AG04450 (cell line): ENCODE data around the gene NPL. TPM values are rescaled to one million over a fixed set of nuclear protein-coding genes. Genes with fewer than 3 reads are reported as not detected.

Experiments
- CTCF ChIA-PET: fragments of 300-600, 350-600 bp; formaldehyde crosslinking; extraction: SDS; loops from one replicate; lab custom pipeline; 2022; ENCODE audit warnings: antibody characterized with exemption, inconsistent platforms; lab: Charles Lee
- POLR2A ChIA-PET: fragments of 350-600 bp; formaldehyde crosslinking; extraction: SDS; loops from one replicate; lab custom pipeline; 2021; ENCODE audit warnings: antibody characterized with exemption, inconsistent platforms; lab: Yijun Ruan, JAX
- DNase-seq: peaks from one replicate; pipeline ENCODE4 v3.0.0-alpha.2; 2011; ENCODE audit warnings: low read depth, low spot score
- H3K27ac ChIP-seq: one replicate; pipeline ENCODE4 v1.5.1; 2012; ENCODE audit warnings: low read depth, low read length, control low read depth
- H3K27me3 ChIP-seq: one replicate; pipeline ENCODE4 v1.6.0; 2012; ENCODE audit warnings: low read length; ENCODE audit not compliant: control insufficient read depth, insufficient read depth
- H3K4me3 ChIP-seq: 2 replicates; pipeline ENCODE4 v1.5.1; 2011; ENCODE audit warnings: mild to moderate bottlenecking, low read depth, low read length, control low read depth
- H3K9me3 ChIP-seq: 2 replicates; pipeline ENCODE4 v1.5.1; 2012; ENCODE audit warnings: low read length; ENCODE audit not compliant: control insufficient read depth, insufficient read depth
- polyA plus RNA-seq: library from polyadenylated mRNA; depleted of rRNA; stranded (reverse); fragments of >200 nt; gene quantifications from 2 replicates; pipeline ENCODE4 v1.2.3, GENCODE V29; 2011
- TF ChIP-seq, protein P1 (sequence below): IDR thresholded peaks from 2 replicates; pipeline ENCODE4 v1.5.1; 2011; ENCODE audit warnings: low read depth, low read length, control low read depth, inconsistent platforms

The NPL gene
- polyA plus RNA-seq, 1 experiment = 0.55 TPM

DNA sequence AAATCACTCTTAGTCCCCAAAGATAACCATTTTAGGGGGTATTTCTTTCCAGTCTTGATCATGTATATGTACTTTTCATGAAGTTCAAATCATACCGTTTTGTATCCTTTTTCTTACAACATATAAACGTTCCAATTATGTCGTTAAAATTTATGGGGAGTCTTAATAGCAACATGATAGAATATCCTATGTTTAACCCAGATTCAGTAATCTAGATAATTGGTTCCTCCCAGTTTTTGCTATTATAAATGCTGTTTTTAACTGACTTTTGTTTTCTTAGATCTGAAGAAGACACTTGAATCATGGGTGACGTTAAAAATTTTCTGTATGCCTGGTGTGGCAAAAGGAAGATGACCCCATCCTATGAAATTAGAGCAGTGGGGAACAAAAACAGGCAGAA, 52.7 kb downstream of the NPL start:
- H3K4me3 ChIP-seq = no peak overlapping the region; the same call in 1 of the 2 replicates
- POLR2A ChIA-PET = interaction anchor here (0.7 kb wide), 1 partner anchor 12 kb away, joined by 4 read pairs; no protein-coding TSS in a partner anchor
- TF ChIP-seq, protein P1, sequence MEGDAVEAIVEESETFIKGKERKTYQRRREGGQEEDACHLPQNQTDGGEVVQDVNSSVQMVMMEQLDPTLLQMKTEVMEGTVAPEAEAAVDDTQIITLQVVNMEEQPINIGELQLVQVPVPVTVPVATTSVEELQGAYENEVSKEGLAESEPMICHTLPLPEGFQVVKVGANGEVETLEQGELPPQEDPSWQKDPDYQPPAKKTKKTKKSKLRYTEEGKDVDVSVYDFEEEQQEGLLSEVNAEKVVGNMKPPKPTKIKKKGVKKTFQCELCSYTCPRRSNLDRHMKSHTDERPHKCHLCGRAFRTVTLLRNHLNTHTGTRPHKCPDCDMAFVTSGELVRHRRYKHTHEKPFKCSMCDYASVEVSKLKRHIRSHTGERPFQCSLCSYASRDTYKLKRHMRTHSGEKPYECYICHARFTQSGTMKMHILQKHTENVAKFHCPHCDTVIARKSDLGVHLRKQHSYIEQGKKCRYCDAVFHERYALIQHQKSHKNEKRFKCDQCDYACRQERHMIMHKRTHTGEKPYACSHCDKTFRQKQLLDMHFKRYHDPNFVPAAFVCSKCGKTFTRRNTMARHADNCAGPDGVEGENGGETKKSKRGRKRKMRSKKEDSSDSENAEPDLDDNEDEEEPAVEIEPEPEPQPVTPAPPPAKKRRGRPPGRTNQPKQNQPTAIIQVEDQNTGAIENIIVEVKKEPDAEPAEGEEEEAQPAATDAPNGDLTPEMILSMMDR = no peak
- H3K9me3 ChIP-seq = no peaks in the 10 kb centered on the region; the same call in 1 of the 2 replicates
- H3K27ac ChIP-seq = no peak overlapping the region
- H3K27me3 ChIP-seq = no peaks in the 10 kb centered on the region
- CTCF ChIA-PET = no interaction called here
- no peak for DNase-seq

DNA sequence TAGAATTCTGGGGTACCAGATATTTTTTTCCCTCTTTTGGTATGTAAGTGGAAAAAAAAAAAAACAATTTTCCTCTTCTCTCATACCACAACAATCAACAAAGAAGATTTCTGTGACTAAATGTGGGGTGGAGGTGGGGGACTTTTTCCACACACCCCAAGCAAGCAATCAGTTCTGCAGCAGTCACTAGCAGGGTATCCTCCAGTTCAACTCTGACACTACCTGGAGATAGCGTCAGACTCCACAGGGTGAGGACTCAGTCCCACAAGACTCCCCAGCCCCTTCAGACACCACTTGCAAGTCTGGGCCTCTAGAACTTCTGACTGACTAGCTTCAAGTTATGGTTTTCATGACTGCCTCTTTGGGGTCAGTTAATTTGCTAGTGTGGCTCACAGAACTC, 55.8 kb downstream of the NPL start:
- Histone ChIP-seq H3K9me3 (no peaks in the 10 kb centered on the region; the same call in 1 of the 2 replicates), H3K4me3 (no peak overlapping the region), H3K27me3 (no peaks in the 10 kb centered on the region), H3K27ac (no peak overlapping the region)
- DNase-seq = no peak
- CTCF ChIA-PET = no interaction called here
- TF ChIP-seq, protein P1 = no peak
- POLR2A ChIA-PET = no interaction called here

DNA sequence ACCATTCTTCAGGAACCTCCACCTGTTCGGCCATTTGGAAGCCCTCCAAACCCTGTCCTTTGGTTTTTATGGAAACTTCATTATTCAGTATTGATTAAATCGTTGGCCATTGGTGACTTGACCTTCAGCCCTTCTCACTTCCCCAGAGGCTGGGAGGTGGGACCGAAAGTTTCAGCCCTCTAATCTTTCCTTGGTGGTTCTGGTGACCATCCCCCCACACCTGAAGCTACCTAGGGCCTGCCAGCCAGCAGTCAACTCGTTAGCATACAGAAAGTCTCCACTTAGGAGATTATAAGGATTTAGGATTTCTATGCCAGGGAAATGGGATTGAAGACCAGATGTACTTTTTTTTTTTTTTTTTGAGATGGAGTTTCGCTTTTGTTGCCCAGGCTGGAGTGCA, 56.3 kb downstream of the NPL start:
- Histone ChIP-seq H3K27ac (no peak overlapping the region), H3K4me3 (no peak overlapping the region), H3K9me3 (no peaks in the 10 kb centered on the region; the same call in 1 of the 2 replicates), H3K27me3 (no peaks in the 10 kb centered on the region)
- CTCF ChIA-PET = no interaction called here
- no peak for DNase-seq
- POLR2A ChIA-PET = no interaction called here
- TF ChIP-seq, protein P1 = no peak

DNA sequence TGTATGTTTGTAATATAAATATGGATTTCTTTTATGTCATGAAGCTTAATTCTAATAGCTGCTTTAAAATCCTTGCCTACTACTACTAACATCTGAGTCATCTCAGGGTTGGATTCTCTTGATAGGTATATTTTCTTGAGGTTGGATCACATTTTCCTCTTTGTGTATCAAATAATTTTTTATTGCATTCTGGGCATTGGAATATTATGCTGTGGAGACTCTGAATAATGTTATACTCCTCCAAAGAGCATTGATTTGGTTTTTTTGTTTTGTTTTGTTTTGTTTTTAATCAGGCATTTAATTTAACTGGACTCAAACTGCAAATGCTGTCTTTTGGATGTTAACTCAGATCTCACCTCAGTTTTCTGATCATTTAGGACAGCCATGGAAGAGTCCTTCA, 57.5 kb downstream of the NPL start:
- no peak overlapping the region for H3K4me3 ChIP-seq
- ChIA-PET POLR2A (no interaction called here), CTCF (interaction anchor here (0.8 kb wide), 1 partner anchor 246 kb away, joined by 3 read pairs; no protein-coding TSS in a partner anchor)

DNA sequence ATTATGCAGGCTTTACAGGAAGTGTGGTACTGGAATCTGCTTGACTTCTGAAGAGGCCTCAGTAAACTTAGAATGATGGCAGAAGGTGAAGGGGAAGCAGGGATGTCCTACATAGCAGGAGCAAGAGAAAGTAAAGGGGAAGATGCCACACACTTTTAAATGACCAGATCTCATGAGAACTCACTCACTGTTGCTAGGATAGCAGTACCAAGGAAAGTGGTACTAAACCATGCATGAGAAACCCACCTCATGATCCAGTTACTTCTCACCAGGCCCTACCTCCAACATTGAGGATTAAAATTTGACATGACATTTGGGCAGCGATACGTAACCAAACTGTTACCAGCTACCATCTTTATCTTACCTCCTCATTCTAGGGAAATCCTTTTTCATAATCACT, 59.2 kb downstream of the NPL start:
- ChIA-PET CTCF (no interaction called here), POLR2A (no interaction called here)
- H3K4me3 ChIP-seq = no peak overlapping the region
- no peak for DNase-seq
- H3K27ac ChIP-seq = no peak overlapping the region
- no peaks in the 10 kb centered on the region for H3K27me3 ChIP-seq
- no peaks in the 10 kb centered on the region for H3K9me3 ChIP-seq
- TF ChIP-seq, protein P1 = no peak

More for the DNA sequence above, 57.5 kb downstream of the NPL start:
- DNase-seq = no peak
- TF ChIP-seq, protein P1 = no peak
- Histone ChIP-seq H3K27me3 (no peaks in the 10 kb centered on the region), H3K27ac (no peak overlapping the region), H3K9me3 (no peaks in the 10 kb centered on the region)
